GM19452 (cell line): ENCODE data around the gene GRAMD4.

Experiments used
- ATAC-seq: cut with Tn5 transposase; IDR thresholded peaks from one replicate; pipeline ENCODE4 v1.9.1; 2021; ENCODE audit not compliant: unreplicated experiment

The GRAMD4 gene

DNA sequence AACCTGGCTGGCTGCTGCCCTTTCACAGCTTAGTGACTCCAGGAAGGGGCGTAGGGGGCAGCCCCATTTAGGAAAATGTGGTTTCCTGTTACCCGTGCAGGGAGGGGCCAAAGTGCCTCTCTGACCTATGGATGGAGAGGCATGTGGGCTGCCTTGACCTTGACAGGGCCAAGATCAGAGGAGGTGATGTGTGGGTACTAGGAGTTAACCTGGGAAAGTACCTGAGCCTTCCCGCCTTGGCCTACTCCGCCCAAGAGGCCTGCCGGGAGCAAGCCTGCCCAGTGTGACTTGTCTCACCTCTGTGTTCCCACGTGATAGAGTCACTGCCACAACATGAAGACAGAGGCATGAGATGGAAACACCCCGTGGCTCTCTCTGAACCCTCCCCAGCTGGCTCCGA, 33.4 kb downstream of the GRAMD4 start:
- ATAC-seq = no peak

DNA sequence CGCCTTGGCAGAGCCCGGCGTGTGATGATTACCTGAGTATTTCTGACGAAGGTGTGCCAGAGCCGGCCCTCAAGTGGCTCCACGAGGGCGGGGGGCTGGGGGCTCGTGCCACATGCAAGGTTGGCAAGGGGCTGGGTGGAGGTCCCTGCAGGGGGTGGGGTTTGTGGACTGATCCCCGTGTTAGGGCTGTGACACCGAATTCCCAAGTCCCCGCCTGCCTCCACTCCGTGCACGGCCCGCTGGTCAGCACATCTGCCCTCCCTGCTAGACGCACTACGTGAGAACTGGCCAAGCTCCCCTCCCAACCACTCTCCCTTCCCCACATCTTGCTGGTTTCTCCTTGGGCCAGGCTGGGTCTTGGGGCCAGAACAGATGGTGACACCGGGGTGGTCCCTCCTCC, 34.2 kb downstream of the GRAMD4 start:
- ATAC-seq = no peak

DNA sequence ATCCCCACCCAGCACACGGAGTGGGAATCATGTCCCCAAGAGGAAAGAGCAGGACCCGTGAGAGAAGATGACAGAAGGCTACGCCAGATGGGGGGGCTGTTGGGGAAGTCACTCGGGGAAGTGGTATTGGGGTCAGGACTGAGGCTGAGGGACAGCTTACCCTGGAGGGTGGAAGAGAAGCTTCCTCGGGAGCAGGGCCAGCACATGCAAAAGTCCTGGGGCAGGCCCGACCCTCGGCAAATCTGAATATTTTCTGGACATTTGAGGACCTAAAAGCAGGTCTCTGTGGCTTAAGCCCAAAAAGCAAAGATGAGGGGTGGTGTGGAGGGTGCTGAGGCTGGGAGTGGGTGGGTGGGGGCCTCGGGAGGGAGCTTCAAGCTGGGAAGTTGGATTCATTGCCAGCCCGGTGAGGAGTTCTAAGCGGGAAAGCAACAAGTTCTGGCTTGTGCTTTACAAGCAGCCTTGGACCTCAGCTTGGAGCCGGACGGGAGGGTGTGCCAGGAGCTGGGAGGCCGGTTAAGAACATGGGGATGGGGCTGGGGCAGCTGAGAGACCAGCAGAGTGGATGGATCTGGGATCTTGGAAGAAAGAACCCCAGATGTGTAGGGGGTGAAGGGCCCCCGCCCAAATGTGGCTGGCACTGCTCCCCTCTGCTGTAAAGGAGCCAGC, 34.9 kb downstream of the GRAMD4 start:
- no peak for ATAC-seq

DNA sequence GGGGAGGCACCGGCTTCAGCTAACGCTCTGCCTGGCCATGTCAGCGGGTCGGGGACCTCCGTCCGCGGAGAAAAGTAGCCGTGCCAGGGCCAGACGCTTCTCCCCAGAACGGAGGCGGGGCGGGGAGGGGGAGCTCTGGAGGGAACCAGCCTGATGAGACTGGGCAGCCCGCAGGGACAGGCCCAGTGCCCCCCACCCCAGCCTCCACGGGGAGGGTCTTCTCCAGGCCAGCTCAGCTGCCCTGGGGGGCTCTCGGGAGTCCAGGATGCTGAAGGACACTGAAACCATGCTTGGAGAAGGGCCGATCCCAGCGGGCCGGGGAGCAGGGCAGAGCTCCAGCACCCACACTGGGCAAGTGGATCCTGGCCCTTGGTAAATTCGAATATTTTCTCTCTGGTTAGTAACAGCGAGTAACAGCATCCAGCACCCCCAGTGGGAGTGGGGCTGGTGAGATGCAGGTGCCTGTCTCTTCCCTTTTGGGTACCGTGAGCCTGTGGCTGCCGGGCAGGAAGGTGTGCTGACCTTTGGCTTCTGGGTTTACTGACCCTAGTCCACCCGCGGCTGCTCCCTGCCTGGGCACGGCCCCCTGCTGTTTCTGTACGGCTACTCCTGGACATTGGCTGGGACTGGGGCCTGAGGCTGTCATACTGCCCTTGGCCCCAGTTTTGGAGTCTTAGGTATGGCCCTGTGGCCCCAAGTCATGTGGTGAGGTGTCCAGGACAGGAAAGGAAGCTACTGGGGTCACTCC, 35.8 kb downstream of the GRAMD4 start:
- no peak for ATAC-seq

DNA sequence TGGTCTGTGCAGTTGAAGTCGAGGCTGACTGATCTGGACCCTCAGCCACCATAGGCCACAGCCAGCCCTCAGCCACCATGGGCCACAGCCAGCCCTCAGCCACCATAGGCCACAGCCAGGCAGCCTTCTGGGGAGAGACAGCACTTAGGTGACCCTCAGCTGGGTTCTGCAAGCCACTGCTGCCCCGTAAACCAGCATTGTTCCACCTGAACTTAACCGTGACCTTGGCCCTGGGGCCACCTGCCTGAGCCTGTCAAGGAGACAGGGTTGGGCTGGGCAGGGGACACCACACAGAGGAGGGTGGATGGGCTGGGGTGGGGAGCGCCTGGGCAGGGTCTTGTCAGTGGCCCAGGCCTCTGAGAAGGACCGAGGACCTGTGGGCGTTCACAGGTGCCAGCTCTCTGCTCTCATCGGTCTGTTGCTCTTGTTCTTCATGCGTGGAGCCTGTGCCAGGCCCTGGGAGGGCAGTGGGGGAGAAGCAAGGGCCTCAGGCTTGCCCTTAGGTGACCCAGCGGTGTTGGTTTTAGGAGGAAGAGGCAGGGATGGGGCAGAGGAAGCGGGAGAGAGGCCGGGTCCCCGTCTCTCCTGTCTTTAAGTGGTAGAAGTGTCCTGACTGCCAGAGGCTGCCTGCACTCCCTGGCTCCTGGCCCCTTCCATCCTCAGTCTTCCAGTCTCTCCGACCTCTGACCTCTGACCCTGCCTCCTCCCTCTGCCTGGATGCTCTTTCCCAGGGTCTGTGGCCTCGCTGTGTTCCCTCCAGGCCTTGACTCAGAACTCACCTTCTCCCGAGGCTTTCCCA, 36.9 kb downstream of the GRAMD4 start:
- ATAC-seq = no peak

DNA sequence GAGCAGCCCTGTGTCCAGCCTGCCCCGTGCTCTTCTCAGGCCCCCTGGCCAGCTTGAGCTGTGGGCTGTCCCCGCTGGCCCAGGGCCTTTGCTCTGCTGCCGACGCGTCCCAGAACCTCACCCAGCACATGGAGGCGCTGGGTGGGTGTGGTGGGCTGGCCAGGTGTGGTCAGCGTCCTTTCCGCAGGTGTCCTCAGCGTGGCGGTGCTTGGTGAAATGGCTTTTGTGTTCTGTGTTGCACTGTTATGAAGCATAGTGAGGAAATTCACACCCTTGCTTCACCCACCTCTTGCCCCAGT, 37.4 kb downstream of the GRAMD4 start:
- ATAC-seq = no peak

DNA sequence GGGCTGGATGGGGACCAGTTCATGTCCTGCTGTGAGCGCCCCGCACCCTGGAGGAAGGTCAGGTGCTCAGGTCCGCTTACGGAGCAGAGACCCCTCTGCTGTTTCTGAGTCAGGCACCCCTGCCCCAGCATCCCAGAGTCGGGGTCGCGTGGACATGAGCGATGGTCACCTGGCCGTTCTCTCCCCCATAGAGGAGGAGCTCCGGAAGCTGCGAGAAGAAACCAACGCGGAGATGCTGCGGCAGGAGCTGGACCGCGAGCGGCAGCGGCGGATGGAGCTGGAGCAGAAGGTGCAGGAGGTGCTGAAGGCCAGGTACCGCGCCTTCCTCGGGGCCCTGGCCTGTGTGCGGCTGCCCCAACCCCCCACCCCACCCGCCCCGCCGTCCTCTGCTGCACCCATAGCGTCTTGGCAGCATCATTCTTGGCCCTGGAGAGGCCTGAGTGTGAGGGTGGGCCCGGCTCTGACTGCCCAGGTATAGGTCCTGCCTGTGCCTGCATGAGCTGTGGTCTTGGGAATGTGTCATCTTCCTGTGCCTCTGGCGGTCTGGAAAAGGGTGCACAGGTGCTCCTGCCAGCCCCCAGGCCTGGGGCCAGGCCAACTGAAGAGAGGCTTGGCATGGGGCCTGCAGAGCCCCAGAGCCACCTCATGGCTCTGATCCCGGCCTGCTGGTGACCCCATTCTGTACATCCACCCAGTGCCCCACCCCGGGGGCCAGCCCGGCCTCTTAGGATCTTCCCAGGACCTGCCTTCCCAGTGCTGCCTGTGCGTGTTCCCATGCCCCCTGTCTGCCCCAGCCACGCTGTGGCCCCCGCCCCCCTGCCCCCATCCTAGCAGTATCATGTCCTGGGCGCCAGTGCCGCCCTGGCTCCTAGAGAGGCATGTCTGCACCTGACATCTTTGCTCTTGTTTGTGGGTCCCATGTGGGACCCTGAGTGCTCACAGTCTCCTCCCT, 38.1 kb downstream of the GRAMD4 start:
- no peak for ATAC-seq

DNA sequence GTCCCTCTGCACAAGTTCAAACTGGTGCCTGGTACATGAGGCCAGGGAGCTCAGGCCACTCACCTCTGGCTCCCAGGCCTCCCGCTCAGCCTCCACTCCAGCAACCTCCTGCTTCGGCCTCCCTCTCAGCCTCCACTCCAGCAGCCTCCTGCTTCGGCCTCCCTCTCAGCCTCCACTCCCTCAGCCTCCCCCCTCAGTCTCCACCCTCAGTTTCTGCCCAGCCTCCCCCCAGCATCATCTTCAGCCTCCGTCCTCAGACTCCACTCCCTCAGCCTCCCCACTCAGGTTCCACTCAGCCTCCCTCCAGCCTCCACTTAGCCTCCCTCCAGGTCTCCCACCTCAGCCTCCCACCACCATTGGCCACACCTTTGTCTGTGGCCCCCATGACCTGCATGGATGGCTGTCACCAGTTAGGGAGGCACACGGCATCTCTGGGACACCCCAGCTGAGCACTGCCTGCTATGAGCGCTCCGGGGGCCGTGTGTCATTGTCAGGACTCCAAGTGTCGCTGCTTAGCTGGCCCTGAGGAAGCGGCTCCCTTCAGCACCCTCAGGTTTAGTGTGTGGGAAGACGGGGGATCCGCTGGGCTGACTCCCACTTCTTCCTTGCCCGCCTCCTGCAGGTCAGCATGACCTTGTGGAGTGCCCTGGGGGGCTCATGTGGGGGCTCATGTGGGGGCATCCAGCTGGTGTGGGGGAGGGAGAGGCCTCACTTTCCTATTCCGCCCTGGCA, 39.0 kb downstream of the GRAMD4 start:
- ATAC-seq = no peak

DNA sequence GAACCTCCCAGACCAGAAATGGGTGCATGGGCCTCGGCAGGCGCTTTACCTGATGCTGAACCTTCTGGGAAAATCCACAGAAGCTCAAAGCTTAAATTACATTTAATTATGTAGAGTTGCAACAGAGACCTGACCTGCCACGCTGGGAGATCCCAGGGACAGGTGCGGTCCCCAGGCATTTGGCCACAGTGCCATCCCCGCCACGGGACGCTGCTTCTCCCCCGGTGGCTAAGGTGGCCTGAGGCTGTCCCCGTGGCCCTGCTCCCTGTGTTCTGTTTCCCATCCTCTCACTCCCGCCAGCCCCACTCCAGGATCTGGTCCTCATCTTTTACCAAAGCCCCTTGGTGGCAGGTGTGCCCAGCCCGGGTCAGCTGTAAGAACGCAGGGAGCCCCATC, 39.6 kb downstream of the GRAMD4 start:
- no peak for ATAC-seq

DNA sequence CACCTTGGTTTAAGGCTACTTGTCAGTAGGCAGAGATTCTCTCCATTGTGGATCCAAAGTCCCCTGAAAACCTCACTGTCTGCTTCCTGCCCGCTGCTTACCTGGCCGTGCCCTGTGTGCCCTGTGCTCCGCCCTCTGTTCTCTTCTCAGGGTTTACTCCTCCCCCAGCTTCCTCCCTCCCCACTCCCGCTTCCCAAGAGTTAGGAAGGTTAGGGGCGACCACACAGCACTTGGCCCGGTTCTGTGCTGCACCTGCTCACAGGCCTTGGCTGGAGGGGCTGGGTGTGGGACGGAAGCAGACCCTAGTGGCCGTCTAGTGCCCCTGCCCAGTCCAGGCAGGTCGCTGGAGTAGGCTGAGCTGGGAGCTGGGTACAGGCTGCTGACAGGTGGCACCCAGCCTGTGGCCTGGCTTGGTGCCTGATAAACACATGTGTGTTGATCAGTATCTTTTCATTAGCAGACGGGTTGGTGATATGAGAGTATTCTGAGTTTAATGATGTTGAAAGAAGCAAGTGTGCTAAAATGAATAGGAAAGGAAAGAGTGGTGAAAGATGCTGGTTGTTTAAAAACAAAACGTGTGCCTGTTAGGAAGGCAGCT, 40.5 kb downstream of the GRAMD4 start:
- ATAC-seq = no peak

DNA sequence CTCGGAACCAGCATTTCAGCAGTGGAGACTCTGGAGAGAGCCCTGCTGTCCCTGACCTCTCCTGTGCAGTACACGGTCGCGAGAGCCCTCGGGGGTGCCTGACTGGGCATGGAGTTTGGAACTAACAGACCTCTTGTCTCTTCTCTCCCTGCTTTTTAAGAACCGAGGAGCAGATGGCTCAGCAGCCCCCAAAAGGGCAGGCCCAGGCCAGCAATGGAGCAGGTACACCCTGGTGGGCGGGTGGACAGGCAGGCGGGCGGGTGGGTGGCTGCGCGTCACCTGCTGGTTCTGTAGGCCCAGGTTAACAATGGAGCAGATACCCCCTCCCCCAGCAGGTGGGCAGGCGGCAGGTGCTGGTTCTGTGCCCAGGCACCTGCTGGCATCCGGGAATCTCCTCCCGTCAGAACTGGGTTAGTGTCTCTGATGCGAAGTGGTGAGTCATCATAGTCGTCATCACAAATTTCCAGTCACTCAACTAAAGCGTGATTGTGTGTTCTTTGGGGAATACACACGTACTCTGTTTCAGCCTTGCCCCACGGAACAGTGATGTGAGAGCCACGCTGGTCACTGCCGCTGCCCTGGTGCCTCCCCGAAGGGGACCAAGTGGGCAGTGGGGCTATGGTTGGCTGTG, 41.1 kb downstream of the GRAMD4 start:
- no peak for ATAC-seq

DNA sequence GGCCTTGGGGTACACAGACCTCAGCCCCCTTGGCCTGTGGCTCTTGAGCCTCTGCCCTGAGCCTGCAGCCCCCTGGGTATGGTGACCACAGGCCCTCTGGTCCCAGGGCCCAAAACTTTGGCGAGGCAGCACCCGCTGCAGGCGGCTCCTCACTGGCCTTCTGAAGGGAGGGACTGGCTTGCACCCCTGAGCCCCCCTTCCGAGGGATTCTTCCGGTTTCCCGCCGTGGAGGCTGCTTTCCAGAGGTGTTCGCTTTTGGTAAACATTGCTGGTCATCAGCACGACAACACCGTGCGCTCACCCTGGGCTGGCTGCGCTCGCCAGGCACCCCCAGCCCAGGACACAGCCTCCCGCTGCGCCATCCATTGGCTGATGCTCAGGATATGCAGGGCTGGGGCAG, 42.0 kb downstream of the GRAMD4 start:
- ATAC-seq = no peak

DNA sequence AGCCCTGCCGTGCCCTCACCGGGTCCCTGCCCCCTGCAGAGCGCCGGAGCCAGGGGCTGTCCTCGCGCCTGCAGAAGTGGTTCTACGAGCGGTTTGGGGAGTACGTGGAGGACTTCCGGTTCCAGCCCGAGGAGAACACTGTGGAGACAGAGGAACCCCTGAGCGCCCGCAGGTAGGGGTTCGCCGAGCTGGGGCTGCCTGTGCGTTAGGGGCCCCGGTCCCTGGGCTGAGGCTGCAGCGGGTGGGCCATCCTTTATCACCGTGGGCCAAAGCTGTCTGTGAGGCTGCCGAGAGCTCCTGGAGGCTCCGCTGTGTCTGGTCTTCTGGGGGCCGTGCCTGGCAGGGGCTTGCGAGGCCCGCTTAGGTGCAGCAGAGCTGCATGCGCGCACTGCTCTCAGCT, 42.8 kb downstream of the GRAMD4 start:
- ATAC-seq = no peak

DNA sequence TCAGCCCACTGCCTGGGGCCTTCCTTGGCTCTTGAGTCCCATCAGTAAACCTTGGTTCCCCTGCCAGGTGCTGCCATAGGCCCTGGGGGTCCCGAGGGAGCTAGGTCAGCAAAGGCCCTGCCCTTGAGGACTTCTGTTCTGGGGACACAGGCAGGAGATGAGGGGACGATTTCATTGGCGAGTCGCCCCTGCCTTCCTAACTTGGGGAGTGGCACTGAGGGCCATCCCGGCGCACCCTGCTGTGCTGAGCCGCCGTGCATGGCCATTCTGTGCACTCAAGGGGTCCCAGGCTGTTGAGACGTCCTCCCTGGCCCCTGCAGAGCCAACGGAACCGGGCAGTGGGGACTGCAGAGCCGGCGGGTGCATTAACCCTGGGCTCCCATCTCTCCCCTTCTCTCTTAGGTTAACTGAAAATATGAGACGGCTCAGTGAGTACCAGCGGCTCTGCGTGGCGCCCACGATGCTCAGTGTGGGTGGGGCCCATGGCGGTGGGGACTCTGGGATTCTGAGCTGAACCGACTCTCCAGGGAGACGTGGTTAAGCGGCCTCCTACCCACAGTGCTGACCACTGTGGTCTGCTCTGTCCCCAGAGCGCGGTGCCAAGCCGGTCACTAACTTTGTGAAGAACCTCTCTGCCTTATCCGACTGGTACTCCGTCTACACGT, 43.4 kb downstream of the GRAMD4 start:
- ATAC-seq = no peak

DNA sequence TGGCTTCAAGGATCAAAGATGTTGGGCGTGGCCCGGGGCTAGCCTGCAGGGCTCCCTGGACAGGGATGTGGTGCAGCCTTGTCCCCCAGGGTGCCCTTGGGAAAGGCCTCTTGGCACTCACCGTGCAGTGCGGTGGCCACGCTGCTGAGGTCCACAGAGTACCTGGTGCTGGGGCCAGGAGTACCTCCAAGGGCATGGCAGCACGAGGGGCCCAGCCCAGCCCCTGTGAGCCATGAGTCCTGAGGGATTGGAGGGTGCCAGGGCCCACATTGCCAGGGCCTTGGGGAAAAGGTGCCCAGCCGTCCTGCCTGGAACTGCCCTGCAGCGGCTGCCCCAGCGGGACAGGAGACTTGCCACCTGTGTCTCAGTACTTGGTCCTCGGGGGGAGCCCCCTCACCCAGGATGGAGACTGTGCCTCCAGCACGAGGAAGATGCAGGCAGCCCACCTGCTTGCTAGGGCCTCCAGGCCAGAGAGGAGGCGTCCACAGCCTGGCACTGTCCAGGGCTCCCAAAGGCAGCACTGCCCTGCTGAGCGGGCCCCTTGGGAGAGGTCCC, 44.2 kb downstream of the GRAMD4 start:
- ATAC-seq = no peak

DNA sequence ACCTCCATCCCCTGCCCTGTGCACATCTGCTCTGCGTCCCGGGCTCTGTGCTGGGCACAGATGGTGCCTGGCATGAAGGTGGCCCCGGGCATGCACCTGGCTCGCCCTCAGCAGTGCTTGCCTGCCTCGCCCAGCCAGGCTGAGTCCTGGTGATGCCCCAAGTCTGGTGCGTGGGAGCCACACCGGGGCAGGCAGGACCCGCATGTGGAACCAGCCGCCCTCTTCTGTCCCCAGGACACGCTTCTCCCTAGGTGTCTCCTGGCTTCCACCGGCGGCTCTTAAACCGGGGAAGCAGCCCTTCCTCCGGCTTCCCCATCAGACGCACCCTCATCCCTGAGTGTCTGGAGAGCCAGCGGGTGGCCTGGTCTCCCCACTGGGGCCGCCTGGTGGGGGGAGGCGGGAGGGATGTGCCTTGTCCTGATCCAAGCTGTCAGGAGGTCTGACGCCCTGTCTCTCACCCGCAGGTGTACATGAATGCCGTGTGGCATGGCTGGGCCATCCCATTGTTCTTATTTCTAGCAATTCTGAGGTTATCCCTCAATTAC, 45.0 kb downstream of the GRAMD4 start:
- ATAC-seq = no peak

DNA sequence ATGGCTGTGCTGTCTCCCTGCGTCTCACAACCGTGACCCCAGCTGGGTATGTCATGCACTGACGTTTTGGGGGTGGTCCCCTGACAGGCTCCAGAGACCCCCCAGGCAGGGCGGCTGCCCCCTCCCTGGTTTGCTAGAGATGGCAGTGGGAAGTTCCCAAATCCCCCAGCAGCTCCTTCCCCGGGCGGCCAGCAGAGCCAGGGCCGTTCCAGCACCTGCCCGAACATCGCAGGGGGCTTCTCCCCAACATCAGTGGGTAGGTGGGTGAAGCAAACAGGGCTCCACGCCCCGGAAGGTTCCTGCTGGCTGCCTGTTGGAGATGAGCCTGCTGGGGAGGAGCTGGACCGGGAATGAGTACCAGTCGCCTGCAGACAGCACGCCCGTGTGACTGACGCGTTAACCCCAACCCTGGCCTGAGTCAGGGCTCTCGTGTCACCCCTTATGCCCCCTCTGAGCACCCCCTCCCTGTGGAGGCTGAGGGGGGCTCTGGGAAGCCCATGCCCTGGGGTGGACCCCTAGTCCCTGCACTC, 45.6 kb downstream of the GRAMD4 start:
- no peak for ATAC-seq

DNA sequence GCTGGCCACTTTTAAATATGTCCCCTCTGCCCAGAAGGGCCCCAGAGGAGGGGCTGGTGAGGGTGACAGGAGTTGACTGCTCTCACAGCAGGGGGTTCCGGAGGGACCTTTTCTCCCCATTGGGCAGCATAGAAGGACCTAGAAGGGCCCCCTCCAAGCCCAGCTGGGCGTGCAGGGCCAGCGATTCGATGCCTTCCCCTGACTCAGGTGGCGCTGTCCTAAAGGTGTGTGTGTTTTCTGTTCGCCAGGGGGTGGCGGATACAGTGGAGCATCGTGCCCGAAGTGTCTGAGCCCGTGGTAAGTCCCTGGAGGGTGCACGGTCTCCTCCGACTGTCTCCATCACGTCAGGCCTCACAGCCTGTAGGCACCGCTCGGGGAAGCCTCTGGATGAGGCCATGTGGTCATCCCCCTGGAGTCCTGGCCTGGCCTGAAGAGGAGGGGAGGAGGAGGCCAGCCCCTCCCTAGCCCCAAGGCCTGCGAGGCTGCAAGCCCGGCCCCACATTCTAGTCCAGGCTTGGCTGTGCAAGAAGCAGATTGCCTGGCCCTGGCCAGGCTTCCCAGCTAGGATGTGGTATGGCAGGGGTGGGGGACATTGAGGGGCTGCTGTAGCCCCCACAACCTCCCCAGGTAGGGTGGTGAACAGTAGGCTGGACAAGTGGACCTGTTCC, 46.5 kb downstream of the GRAMD4 start:
- no peak for ATAC-seq
